H1 (cell line): ENCODE data around the gene LUZP1. TPM values are rescaled to one million over a fixed set of nuclear protein-coding genes. Genes with fewer than 3 reads are reported as not detected.

Experiments
- CTCF ChIA-PET: fragments of 300-600 bp; sonication (Branson Sonifier 250); formaldehyde crosslinking; loops from one replicate; lab custom pipeline; 2021; ENCODE audit not compliant: partially characterized antibody; lab: Charles Lee
- POLR2A ChIA-PET: fragments of 300-600 bp; sonication (Branson Sonifier 250); formaldehyde crosslinking; loops from one replicate; lab custom pipeline; 2021; ENCODE audit warnings: inconsistent platforms; ENCODE audit not compliant: partially characterized antibody; lab: Charles Lee
- DNase-seq, 2 experiments: peaks; one replicate each; pipeline versions ENCODE4 v3.0.0 to v3.0.0-alpha.2; 2010 to 2022; ENCODE audit warnings: low spot score in 2 of 2, low read depth in 1 of 2, mixed read lengths in 1 of 2
- FAIRE-seq: peaks from 2 replicates; lab custom pipeline; 2011; peaks lifted over from hg19 to GRCh38; lab: Jason Lieb, UNC
- H2AFZ ChIP-seq: 2 replicates; pipeline ENCODE4 v1.8.1; 2012; ENCODE audit warnings: low read length, inconsistent platforms
- H2AK5ac ChIP-seq: 2 replicates; pipeline ENCODE4 v1.6.1; 2013; ENCODE audit warnings: low read depth, low read length
- H2BK120ac ChIP-seq: replicated peaks from 2 replicates; pipeline ENCODE3; 2013; ENCODE audit warnings: low read depth, low read length, inconsistent platforms
- H2BK12ac ChIP-seq: 2 replicates; pipeline ENCODE4 v1.6.1; 2013; ENCODE audit warnings: low read depth, low read length
- H2BK15ac ChIP-seq: 2 replicates; pipeline ENCODE4 v1.6.1; 2013; ENCODE audit warnings: low read length
- H2BK20ac ChIP-seq: 2 replicates; pipeline ENCODE4 v1.6.1; 2013; ENCODE audit warnings: low read length
- H2BK5ac ChIP-seq: 2 replicates; pipeline ENCODE4 v1.6.1; 2013; ENCODE audit warnings: low read depth, low read length
- H3K14ac ChIP-seq: 2 replicates; pipeline ENCODE4 v1.6.1; 2013; ENCODE audit warnings: inconsistent platforms; ENCODE audit not compliant: insufficient read length
- H3K18ac ChIP-seq: 2 replicates; pipeline ENCODE4 v1.6.1; 2013; ENCODE audit warnings: low read length; ENCODE audit errors: extremely low read depth
- H3K23ac ChIP-seq: 2 replicates; pipeline ENCODE4 v1.6.1; 2013; ENCODE audit warnings: inconsistent platforms; ENCODE audit not compliant: insufficient read length
- H3K23me2 ChIP-seq: 2 replicates; pipeline ENCODE4 v1.6.1; 2013; ENCODE audit warnings: low read depth, low read length
- H3K27ac ChIP-seq: 2 replicates; pipeline ENCODE4 v1.6.1; 2011; ENCODE audit warnings: low read depth, low read length, inconsistent platforms
- H3K27me3 ChIP-seq, 4 experiments: replicated peaks in 1 of 4; 1 replicate in 1 of 4; 2 replicates in 3 of 4; pipeline versions ENCODE4 v1.6.1 to v1.8.1; 2011 to 2013; ENCODE audit warnings: low read length in 3 of 4, mild to moderate bottlenecking in 3 of 4, inconsistent platforms in 2 of 4, mixed read lengths in 2 of 4, moderate library complexity in 1 of 4; ENCODE audit not compliant: control insufficient read depth in 3 of 4, insufficient read depth in 3 of 4; ENCODE audit errors: extremely low read depth in 1 of 4
- H3K36me3 ChIP-seq, 4 experiments: 2 replicates each; pipeline versions ENCODE4 v1.6.1 to v1.8.1; 2011 to 2013; ENCODE audit warnings: mild to moderate bottlenecking in 4 of 4, low read length in 3 of 4, moderate library complexity in 2 of 4, control low read depth in 1 of 4, inconsistent platforms in 1 of 4; ENCODE audit not compliant: insufficient read depth in 4 of 4, control insufficient read depth in 2 of 4
- H3K4ac ChIP-seq: replicated peaks from 2 replicates; pipeline ENCODE3; 2013; ENCODE audit warnings: low read length, low read depth, mixed read lengths, inconsistent platforms; ENCODE audit not compliant: insufficient read length
- H3K4me1 ChIP-seq, 4 experiments: replicated peaks in 1 of 4; 1 replicate in 1 of 4; 2 replicates in 3 of 4; pipeline versions ENCODE4 v1.6.1 to v1.8.1; 2011 to 2013; ENCODE audit warnings: low read length in 3 of 4, inconsistent platforms in 2 of 4, mixed read lengths in 1 of 4; ENCODE audit not compliant: insufficient read depth in 4 of 4, control insufficient read depth in 3 of 4
- H3K4me2 ChIP-seq, 2 experiments: 2 replicates each; pipeline versions ENCODE4 v1.6.1 to v1.8.1; 2011 to 2013; ENCODE audit warnings: low read depth in 2 of 2, low read length in 2 of 2, control low read depth in 1 of 2, inconsistent platforms in 1 of 2, mild to moderate bottlenecking in 1 of 2; ENCODE audit not compliant: insufficient read depth in 1 of 2
- H3K4me3 ChIP-seq, 4 experiments: fragments of 200-600, 300-600 bp in 1 of 4; sonication (generic), shearing (Covaris generic), sonication (Bioruptor Twin) in 1 of 4; 2 replicates each; pipeline versions ENCODE4 v1.5.1 to v1.8.1; 2011 to 2016; ENCODE audit warnings: low read length in 4 of 4, low read depth in 3 of 4, control low read depth in 2 of 4, inconsistent platforms in 2 of 4, mild to moderate bottlenecking in 2 of 4, mixed read lengths in 1 of 4, moderate library complexity in 1 of 4; ENCODE audit not compliant: insufficient read depth in 2 of 4; ENCODE audit errors: extremely low read depth in 1 of 4
- H3K56ac ChIP-seq: replicated peaks from 2 replicates; pipeline ENCODE3; 2013; ENCODE audit warnings: low read depth, mild to moderate bottlenecking, mixed read lengths, low read length, inconsistent platforms; ENCODE audit not compliant: insufficient read length
- H3K79me1 ChIP-seq: 2 replicates; pipeline ENCODE4 v1.6.1; 2013; ENCODE audit warnings: low read depth, low read length, control low read depth
- H3K79me2 ChIP-seq, 2 experiments: 2 replicates each; pipeline versions ENCODE4 v1.6.1 to v1.8.1; 2012 to 2013; ENCODE audit warnings: low read length in 2 of 2, mild to moderate bottlenecking in 2 of 2, inconsistent platforms in 1 of 2; ENCODE audit not compliant: insufficient read depth in 2 of 2, control insufficient read depth in 1 of 2
- H3K9ac ChIP-seq, 4 experiments: replicated peaks in 1 of 4; 1 replicate in 1 of 4; 2 replicates in 3 of 4; pipeline versions ENCODE4 v1.6.1 to v1.8.1; 2011 to 2013; ENCODE audit warnings: low read depth in 3 of 4, low read length in 3 of 4, control low read depth in 2 of 4, mild to moderate bottlenecking in 2 of 4, moderate library complexity in 2 of 4, inconsistent platforms in 1 of 4; ENCODE audit errors: extremely low read depth in 1 of 4
- H3K9me3 ChIP-seq, 2 experiments: 2 replicates each; pipeline versions ENCODE4 v1.6.1 to v1.8.1; 2012 to 2013; ENCODE audit warnings: mild to moderate bottlenecking in 2 of 2, moderate library complexity in 2 of 2, control low read depth in 1 of 2, inconsistent platforms in 1 of 2, low read depth in 1 of 2, low read length in 1 of 2, mixed read lengths in 1 of 2; ENCODE audit not compliant: insufficient read depth in 2 of 2
- H4K20me1 ChIP-seq, 2 experiments: replicated peaks in 1 of 2; 2 replicates each; pipeline versions ENCODE3 to v1.8.1; 2011 to 2013; ENCODE audit warnings: inconsistent platforms in 2 of 2, low read length in 2 of 2, mild to moderate bottlenecking in 1 of 2; ENCODE audit not compliant: insufficient read depth in 2 of 2, control insufficient read depth in 1 of 2
- H4K5ac ChIP-seq: 2 replicates; pipeline ENCODE4 v1.6.1; 2013; ENCODE audit warnings: low read length, low read depth, mixed read lengths, inconsistent platforms; ENCODE audit not compliant: insufficient read length
- H4K8ac ChIP-seq: 2 replicates; pipeline ENCODE4 v1.8.0; 2013; ENCODE audit warnings: mild to moderate bottlenecking, moderate library complexity, low read length, inconsistent platforms; ENCODE audit not compliant: insufficient read depth; ENCODE audit errors: extremely low read depth
- H4K91ac ChIP-seq: replicated peaks from 2 replicates; pipeline ENCODE3; 2013; ENCODE audit warnings: low read length, mixed read lengths, inconsistent platforms; ENCODE audit not compliant: insufficient read length
- BRCA1 ChIP-seq: IDR thresholded peaks from 2 replicates; pipeline ENCODE4 v1.6.1; 2012; ENCODE audit warnings: low read depth, low read length, improper control_type of control experiment
- GTF2F1 ChIP-seq: IDR thresholded peaks from 2 replicates; pipeline ENCODE4 v1.6.1; 2012; ENCODE audit warnings: low read depth, low read length, improper control_type of control experiment, borderline replicate concordance
- TAF1 ChIP-seq: IDR thresholded peaks from 2 replicates; pipeline ENCODE4 v1.6.1; 2011; ENCODE audit warnings: mild to moderate bottlenecking, low read depth, low read length
- WGBS, 2 experiments: shearing (Covaris generic) in 1 of 2; methylation state at CpG; one replicate each; pipeline versions ENCODE4 v1.1.6 to v1.1.7; 2013 to 2015; ENCODE audit warnings: low lambda C conversion rate in 2 of 2, mixed read lengths in 2 of 2, inconsistent platforms in 1 of 2, low coverage in 1 of 2, missing lambda C conversion rate in 1 of 2; ENCODE audit not compliant: insufficient replicate concordance in 2 of 2, insufficient coverage in 1 of 2, insufficient read length in 1 of 2; ENCODE audit errors: extremely low coverage in 1 of 2, missing lambda C conversion rate in 1 of 2; 5-methylcytosine and 5-hydroxymethylcytosine counted together
- polyA plus RNA-seq, 7 experiments: library from polyadenylated mRNA; depleted of rRNA in 3 of 7; stranded (reverse) in 5 of 7; unstranded in 2 of 7; fragments of >200 nt in 5 of 7; fragments of 200-250 nt in 2 of 7; gene quantifications; 1 replicate in 5 of 7; 2 replicates in 1 of 7; 4 replicates in 1 of 7; pipeline versions ENCODE4 v1.2.1 to v1.2.3, GENCODE V29; 2011 to 2013; ENCODE audit warnings: missing spikeins in 2 of 7, mixed read lengths in 2 of 7
- total RNA-seq: library from RNA; stranded (reverse); fragmentation: NEBNext Ultra II Directional; extraction: Animal tissue kit (Norgen Biotek cat#: 25700); gene quantifications from 2 replicates; pipeline ENCODE4 v1.2.1, GENCODE V29; 2021

The LUZP1 gene
- total and polyA plus RNA-seq, 2 of the 8 experiments (the other 6 are each of a cell fraction or from before 2014, with no cell fraction given), result 14.0 to 60.5 TPM

DNA sequence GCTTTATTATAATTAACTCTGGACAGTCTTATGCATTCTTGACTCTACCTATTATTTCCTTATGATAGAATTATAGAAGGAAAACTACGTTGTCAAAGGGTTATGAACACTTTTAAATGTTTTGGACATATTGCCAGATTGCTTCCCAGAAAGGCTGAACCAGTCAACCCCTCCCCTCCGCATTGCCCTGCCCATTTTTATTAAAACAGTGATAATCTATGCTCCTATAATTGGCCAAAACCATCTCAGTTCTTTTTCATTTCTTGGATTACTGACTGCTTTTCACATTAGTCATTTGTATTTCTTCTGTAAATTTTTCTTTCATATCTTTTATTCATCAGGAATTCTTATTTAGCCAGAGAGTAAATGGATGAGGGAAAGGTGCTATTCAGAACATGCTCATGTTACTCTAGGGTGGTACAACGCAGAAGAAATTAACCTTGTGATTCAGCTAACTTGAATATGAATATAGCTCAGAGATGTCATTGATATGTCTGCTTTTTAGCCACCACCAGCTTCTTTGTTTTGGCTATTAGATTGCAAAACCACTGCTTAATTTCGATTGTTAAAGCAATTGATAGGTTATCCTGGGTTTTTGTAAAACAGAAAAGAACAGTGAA is 117.3 kb downstream of the LUZP1 start:
- POLR2A ChIA-PET, result no interaction called here
- Histone ChIP-seq H2BK120ac (no peak overlapping the region), H3K23ac (no peak overlapping the region), H3K27ac (no peak overlapping the region), H3K9ac (no peak overlapping the region), H3K23me2 (no peaks in the 10 kb centered on the region), H3K79me1 (peaks cover 3% of the 10 kb centered on the region; the same call in 1 of the 2 replicates), H3K4me3 (no peak overlapping the region), H4K8ac (no peak overlapping the region), H3K4me2 (no peak overlapping the region), H3K4me1 (no peaks in the 10 kb centered on the region; a peak in 2 of 7 replicates), H3K14ac (no peak overlapping the region), H3K9me3 (no peaks in the 10 kb centered on the region), H2AK5ac (no peak overlapping the region), H4K91ac (no peak overlapping the region), H3K79me2 (peaks cover 0 to 69% of the 10 kb centered on the region in 2 experiments; a peak in 3 of 4 replicates), H2BK12ac (no peak overlapping the region), H3K4ac (no peak overlapping the region), H3K18ac (no peak overlapping the region), H4K5ac (no peak overlapping the region), H2BK20ac (no peak overlapping the region), H2AFZ (no peak overlapping the region), H2BK15ac (no peak overlapping the region), H4K20me1 (peaks cover 6% of the 10 kb centered on the region in 2 experiments), H3K56ac (no peak overlapping the region), H3K36me3 (peaks cover 13 to 59% (median 28%) of the 10 kb centered on the region in 4 experiments), H2BK5ac (no peak overlapping the region), H3K27me3 (no peaks in the 10 kb centered on the region)
- WGBS, 2 experiments, result 73% methylated on average over 4 of the region's 4 CpGs; no CpG with 5 or more reads in 1 of the 2 experiments
- TF ChIP-seq GTF2F1 (no peak), BRCA1 (no peak), TAF1 (no peak)
- DNase-seq (no peak), FAIRE-seq (no peak)
- CTCF ChIA-PET, result no interaction called here
